Right cardiac atrium (tissue), 5 donors: ENCODE data around the gene EFHD2. TPM values are rescaled to one million over a fixed set of nuclear protein-coding genes. Genes with fewer than 3 reads are reported as not detected.
A peak's percentile ranks its signal among the peaks of the same experiment; 100 is the strongest.

Experiments used
- ATAC-seq, 2 donors: fragments of 200-7000 bp; cut with Tn5 transposase; one replicate each; pipeline versions ENCODE4 v1.8.0 to v1.9.1; 2020; ENCODE audit warnings: moderate library complexity in 2 of 2, mild to moderate bottlenecking in 1 of 2
- DNase-seq, 3 donors: peaks; one replicate each; pipeline ENCODE4 v3.0.0-alpha.2; 2020
- H3K27ac ChIP-seq: one replicate; pipeline ENCODE4 v1.5.1; 2013; ENCODE audit warnings: mild to moderate bottlenecking, low read length, control low read depth, moderate library complexity
- H3K27me3 ChIP-seq: one replicate; pipeline ENCODE4 v1.6.1; 2013; ENCODE audit not compliant: control insufficient read depth, insufficient read depth
- H3K4me1 ChIP-seq: one replicate; pipeline ENCODE4 v1.6.1; 2013; ENCODE audit warnings: low read length; ENCODE audit not compliant: control insufficient read depth, insufficient read depth
- H3K4me3 ChIP-seq: one replicate; pipeline ENCODE4 v1.5.1; 2013; ENCODE audit warnings: low read length, control low read depth
- H3K9me3 ChIP-seq: one replicate; pipeline ENCODE4 v1.6.1; 2013; ENCODE audit warnings: low read length; ENCODE audit not compliant: control insufficient read depth
- WGBS: extraction: QIAGEN DNeasy Blood & Tissue Kit; methylation state at CpG from one replicate; pipeline ENCODE4 v1.1.7; 2013; 5-methylcytosine and 5-hydroxymethylcytosine counted together
- intact Hi-C, 4 donors: fragments of 100-400 bp; cut with DNase I; formaldehyde crosslinking; loops; one replicate each; pipeline versions ENCODE4 v1.11.0 to v1.14.0; 2022 to 2023
- polyA plus RNA-seq: library from polyadenylated mRNA; stranded (reverse); fragments of 200-250 nt; gene quantifications from one replicate; pipeline ENCODE4 v1.2.3, GENCODE V29; 2013
- total RNA-seq, 4 donors: library from RNA; stranded (reverse); fragmentation: NEBNext Ultra II Directional; extraction: Animal tissue kit (Norgen Biotek cat#: 25700); gene quantifications; one replicate each; pipeline ENCODE4 v1.2.1, GENCODE V29; 2021
- donor health status: healthy with polysubstance abuse.
- donor health status: DM: no; HTN: yes; CAD: no.
- donor health status: DM: no; HTN: no; CAD: no.
- donor health status: DM: no; HTN: yes; CAD: no; lungs with severe emphysema.
- donor health status: DM: yes; HTN: yes; CAD: no.

The EFHD2 gene
- total and polyA plus RNA-seq, 5 donors = 10.8 to 17.7 (median 13.0) TPM

DNA sequence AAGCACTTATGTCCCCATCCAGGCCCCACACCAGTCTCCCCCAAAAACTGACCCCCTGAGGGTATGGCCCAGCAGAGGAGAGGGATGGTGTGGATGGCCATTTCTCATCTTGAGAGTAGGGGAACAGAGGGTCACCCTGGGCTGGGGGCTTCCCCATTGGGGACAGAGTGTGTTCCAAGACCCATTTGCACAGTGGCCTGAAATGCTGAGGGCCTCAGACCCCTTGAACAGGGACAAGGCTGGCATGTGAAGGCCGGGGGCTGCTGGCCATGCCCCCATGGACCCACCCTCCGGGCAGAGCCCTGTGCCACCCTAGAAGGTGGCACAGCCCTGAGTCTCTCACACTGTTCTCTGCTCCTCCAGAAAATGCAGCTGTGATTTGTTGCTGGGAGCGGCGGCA is 36.5 kb downstream of the EFHD2 start:
- no peaks in the 10 kb centered on the region for H3K27me3 ChIP-seq
- no peak overlapping the region for H3K4me3 ChIP-seq
- intact Hi-C loops = no loop called here
- ATAC-seq (no peak), DNase-seq (peak in 1 of 3 donors; percentile 2)
- no peaks in the 10 kb centered on the region for H3K9me3 ChIP-seq
- WGBS = 82% methylated on average over 4 of the region's 4 CpGs
- peaks cover 2% of the 10 kb centered on the region for H3K4me1 ChIP-seq
- no peak overlapping the region for H3K27ac ChIP-seq

DNA sequence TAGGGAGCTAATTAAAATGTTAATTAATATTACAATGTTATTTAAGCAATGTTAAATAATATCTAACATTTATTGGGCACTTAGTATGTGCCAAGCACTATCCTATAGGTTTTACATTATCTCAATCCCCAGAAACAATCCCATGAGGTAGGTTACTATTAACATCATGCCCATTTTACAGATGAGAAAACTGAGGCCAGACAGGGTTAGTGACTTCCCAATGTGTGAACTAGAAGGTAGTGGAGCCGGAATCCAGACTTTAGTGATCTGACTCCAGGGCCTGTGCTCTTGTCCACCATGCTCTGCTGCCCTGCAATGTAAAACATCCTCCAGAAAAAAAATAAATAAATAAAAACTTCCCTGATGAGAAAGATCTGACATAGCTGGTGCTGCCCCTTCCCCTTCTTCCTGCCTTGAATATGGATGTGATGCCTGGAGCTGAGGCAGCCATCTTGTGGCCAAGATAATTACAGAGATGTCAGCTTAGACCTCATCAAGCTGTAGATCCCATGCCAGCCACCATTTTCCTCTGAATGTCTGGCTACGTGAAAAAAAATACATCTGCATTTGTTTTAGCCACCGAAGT is 39.3 kb downstream of the EFHD2 start:
- 85% methylated on average over 3 of the region's 3 CpGs for WGBS
- Histone ChIP-seq H3K27me3 (no peaks in the 10 kb centered on the region), H3K4me3 (no peak overlapping the region), H3K27ac (no peak overlapping the region), H3K4me1 (peaks cover 2% of the 10 kb centered on the region), H3K9me3 (no peaks in the 10 kb centered on the region)
- intact Hi-C loops = no loop called here
- DNase-seq (no peak), ATAC-seq (no peak)

DNA sequence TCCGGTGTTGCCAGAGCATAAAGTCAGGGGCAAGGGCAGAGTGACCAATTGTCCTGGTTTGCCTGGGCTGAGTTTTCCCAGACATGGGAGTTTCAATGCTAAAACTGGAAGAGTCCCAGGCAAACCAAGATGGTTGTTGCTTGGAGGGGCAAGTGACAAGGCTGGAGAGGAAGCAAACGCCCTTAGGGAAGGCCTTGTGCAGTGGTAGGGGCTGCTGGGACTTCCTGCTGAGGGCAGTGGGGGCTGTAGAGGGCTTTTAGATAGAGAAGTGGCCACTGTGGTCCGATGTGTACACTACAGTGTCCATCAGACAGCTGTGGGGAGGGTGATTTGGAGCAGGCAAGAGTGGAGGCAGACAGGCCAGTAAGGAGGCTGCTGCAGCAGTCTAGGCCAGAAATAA is 39.9 kb downstream of the EFHD2 start:
- H3K4me1 ChIP-seq = no peaks in the 10 kb centered on the region
- DNase-seq (peak in 1 of 3 donors; percentile 11), ATAC-seq (no peak)
- H3K27ac ChIP-seq = no peak overlapping the region
- no peaks in the 10 kb centered on the region for H3K9me3 ChIP-seq
- no peak overlapping the region for H3K4me3 ChIP-seq
- intact Hi-C loops = no loop called here
- WGBS = 59% methylated on average over 3 of the region's 3 CpGs
- H3K27me3 ChIP-seq = no peaks in the 10 kb centered on the region

DNA sequence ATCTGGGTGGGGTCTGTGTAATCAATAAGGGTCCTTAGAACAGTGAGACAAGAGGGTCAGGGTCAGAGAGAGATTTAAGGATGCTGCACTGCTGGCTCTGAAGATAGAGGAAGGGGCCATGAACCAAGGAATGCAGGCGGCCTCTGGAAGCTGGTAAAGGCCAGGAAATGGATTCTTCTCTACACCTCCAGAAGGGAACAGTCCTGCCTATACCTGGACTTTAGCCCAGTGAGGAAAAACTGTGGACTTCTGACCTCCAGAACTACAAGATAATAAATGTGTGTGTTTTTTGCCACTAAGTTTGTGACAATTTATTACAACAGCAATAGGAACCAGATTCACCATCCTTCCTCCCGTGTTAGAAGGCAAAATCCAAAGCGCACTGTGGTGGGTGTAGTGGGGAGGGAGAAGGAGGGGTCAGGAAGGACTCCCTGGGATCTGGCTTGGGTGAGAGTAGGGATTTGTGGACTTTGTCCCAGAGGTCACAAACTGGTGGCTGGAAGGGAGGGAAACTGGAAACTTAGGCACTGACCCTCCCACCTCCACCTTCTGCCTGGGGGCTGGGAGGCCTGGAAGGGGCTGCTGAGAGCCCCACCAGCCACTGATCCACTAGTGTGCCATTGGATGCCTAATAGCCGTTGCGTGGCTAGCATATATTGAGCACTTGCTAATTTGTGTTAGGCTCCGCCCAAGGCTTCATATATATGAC is 41.5 kb downstream of the EFHD2 start:
- no peak for ATAC-seq
- Histone ChIP-seq H3K4me3 (no peak overlapping the region), H3K4me1 (no peaks in the 10 kb centered on the region), H3K27me3 (no peaks in the 10 kb centered on the region), H3K9me3 (no peaks in the 10 kb centered on the region), H3K27ac (no peak overlapping the region)
- 92% methylated on average over 6 of the region's 6 CpGs for WGBS
- peak in 1 of 3 donors; percentile 18 for DNase-seq
- intact Hi-C loops = no loop called here

DNA sequence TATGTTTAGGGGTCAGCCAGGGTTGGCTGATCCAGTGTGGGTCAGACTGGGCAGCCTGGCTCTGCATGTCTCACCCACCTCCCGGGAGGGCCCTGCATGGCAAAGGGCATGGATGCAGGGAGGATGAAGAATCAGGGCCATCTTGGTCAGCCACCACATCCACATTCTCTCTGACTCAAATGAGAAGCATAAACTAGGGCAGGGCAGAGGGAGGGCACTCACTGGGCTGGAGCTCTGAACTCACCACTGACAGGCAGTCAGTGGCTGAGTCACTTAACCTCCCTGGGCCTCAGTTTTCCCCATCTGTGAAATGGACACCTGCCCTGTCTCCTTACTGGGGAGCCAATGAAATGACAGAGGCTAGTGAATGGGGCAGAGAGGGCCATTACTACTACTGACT is 42.5 kb downstream of the EFHD2 start:
- Histone ChIP-seq H3K27me3 (no peaks in the 10 kb centered on the region), H3K4me3 (no peak overlapping the region), H3K4me1 (no peaks in the 10 kb centered on the region), H3K27ac (no peak overlapping the region), H3K9me3 (no peaks in the 10 kb centered on the region)
- DNase-seq (no peak), ATAC-seq (no peak)
- intact Hi-C loops = no loop called here
- WGBS = 95% methylated on average over 1 of the region's 1 CpG

DNA sequence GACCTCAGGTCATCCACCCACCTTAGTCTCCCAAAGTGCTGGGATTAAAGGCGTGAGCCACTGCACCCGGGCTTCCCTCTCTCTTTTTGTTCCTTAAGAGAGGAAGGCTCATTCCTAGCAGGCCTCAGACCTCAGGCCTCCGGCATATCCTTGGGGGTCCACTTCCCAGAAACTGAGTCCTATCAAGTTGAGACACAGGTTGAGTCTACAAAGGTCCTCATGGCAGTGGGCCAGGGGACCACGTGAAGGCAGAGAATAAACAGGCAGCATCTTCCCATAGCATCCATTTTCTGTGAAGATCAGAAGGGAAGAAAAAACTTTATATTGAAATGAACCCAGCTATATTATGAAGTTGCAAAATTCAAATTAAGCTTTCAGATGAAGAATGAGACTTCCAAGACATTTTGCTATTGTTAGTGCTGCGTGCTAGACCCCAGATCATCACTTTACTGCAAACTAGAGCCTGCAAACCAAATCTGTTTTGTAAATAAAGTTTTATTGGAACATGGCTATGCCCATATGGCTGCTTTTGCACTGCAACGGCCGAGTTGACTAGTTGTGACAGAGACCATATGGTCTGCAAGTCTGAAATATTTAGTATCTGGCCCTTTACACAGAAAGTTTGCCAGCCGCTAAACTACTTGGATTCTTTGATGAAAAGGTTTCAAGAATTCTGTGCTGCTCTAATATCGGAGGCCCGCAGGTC is 43.3 kb downstream of the EFHD2 start:
- H3K27me3 ChIP-seq = no peaks in the 10 kb centered on the region
- WGBS = 80% methylated on average over 10 of the region's 10 CpGs
- ATAC-seq = no peak
- no peaks in the 10 kb centered on the region for H3K4me1 ChIP-seq
- intact Hi-C loops = no loop called here
- no peak overlapping the region for H3K4me3 ChIP-seq
- no peak overlapping the region for H3K27ac ChIP-seq
- DNase-seq = peak in 1 of 3 donors; percentile 5
- H3K9me3 ChIP-seq = no peaks in the 10 kb centered on the region

DNA sequence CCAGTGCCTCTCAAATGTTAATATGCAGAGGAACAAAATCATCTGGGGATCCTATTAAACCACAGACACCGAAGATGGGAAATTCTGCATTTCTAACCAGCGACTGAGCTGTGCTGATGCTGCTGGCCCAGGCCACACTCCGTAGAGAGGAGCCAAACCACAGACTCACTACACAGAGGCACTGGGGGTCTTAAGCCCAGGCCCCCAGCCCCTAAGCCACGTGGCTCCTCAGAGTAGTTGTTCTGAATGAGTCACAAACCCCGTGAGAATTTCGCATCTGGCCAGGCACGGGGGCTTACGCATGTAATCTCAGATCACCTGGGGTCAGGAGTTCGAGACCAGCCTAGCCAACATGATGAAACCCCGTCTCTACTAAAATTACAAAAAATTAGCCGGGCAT is 44.0 kb downstream of the EFHD2 start:
- Histone ChIP-seq H3K9me3 (no peaks in the 10 kb centered on the region), H3K27me3 (no peaks in the 10 kb centered on the region), H3K27ac (no peak overlapping the region), H3K4me3 (no peak overlapping the region), H3K4me1 (no peaks in the 10 kb centered on the region)
- 81% methylated on average over 11 of the region's 11 CpGs for WGBS
- ATAC-seq (no peak), DNase-seq (peak in 1 of 3 donors; percentile 19)
- intact Hi-C loops = no loop called here

DNA sequence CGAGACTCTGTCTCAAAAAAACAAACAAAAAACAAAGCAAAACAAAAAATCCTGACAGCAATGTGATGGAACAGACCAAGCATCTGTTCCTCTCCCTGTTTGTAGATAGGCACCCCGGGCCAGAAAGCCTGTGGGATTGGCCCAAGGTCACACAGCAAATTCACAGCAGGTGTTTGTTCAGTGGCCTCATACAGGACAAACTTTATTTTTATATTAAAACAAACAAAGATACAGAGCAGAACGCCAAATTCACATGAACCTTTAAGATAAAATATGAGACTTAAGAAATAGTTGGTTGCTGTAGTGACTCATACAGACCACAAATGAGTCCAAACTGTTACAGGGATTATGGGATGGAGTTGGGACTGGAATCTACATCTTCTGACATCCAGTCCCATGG is 44.6 kb downstream of the EFHD2 start:
- no peak overlapping the region for H3K27ac ChIP-seq
- peak in 1 of 3 donors; percentile 5 for DNase-seq
- intact Hi-C loops = no loop called here

DNA sequence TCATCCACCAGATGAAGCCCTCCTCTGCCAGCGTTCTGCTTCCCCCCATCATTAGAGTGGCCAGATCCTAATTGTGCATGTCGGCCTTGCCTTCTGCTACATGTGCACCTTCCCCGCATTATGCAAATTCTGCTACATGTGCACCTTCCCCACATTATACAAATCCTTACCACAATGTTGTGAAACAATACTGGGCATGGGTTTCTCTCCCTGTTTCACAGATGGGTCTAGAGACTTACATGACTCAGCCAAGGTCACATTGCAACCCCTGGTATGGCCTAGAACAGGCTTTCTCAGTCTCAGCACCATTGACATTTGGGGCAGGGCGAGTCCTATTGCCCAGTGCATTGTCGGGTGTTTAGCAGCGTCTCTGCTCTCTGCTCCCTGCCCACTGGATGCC is 45.8 kb downstream of the EFHD2 start:
- H3K9me3 ChIP-seq = no peaks in the 10 kb centered on the region
- no peaks in the 10 kb centered on the region for H3K27me3 ChIP-seq
- H3K27ac ChIP-seq = no peak overlapping the region
- intact Hi-C loops = no loop called here
- H3K4me3 ChIP-seq = no peak overlapping the region
- H3K4me1 ChIP-seq = no peaks in the 10 kb centered on the region
- DNase-seq (peak in 1 of 3 donors; percentile 28), ATAC-seq (no peak)
- WGBS = 86% methylated on average over 6 of the region's 6 CpGs

More for the DNA sequence above, 44.6 kb downstream of the EFHD2 start:
- no peaks in the 10 kb centered on the region for H3K9me3 ChIP-seq
- 72% methylated on average over 3 of the region's 3 CpGs for WGBS
- H3K4me3 ChIP-seq = no peak overlapping the region
- no peak for ATAC-seq
- no peaks in the 10 kb centered on the region for H3K4me1 ChIP-seq
- no peaks in the 10 kb centered on the region for H3K27me3 ChIP-seq

DNA sequence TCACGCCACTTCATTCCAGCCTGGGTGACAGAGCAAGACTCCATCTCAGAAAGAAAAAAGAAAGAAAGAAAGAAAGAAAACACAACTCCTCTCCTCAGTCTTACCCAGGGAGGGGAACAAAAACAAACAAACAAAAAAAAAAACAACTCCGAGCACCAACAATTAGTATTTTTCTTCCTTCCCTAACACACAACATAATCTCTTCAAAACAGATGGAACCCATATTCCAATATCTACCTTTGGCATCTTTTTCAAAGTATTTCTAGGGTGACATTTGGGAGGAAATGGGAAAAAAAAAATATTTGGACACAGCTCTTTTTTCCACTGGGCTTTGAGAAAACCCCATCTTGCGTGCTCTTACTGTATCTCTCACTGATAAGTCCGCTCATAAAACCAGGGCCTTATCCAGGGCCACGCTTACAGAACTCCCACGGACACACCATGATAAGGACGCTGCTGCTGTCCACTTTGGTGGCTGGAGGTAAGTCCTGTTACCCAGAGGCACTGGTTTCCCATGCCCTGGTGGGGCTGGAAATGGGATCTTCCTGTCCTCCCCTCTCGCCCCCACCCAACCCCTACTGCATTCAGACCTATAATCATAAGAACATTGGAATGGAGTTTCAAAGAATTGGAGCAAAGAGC is 46.7 kb downstream of the EFHD2 start, which contains the start of gene CELA2A:
Gene CELA2A, plus strand, starts transcription at position 420 of the 642 bp plus-strand sequence. Its CDS starts 22 bp downstream, at position 442.
- no peaks in the 10 kb centered on the region for H3K4me1 ChIP-seq
- DNase-seq (peak in 1 of 3 donors; percentile 6), ATAC-seq (no peak)
- no peak within 1 kb of the TSS for H3K4me3 ChIP-seq
- no peaks in the 10 kb centered on the region for H3K9me3 ChIP-seq
- no peaks in the 10 kb centered on the region for H3K27me3 ChIP-seq
- 72% methylated on average over 8 of the region's 8 CpGs for WGBS
- intact Hi-C loops = no loop called here
- no peak within 1 kb of the TSS for H3K27ac ChIP-seq

DNA sequence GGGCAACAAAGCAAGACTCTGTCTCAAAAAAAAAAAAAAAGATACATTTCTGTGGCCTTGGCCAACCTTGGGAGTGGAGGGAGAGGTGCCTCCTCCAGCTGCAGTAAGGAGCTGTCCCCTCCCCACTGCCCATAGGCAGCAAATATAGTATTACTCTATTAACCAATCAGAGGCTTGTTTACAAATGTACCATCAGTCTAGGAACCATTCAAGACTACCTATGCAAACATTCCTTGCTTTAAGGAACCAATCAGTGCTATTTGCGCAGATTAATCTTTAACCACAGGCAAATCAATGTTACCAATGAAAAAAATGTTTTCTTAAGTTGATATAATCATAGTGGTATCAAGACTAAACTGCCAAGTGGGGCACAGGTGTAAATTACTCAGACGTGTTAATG is 47.9 kb downstream of the EFHD2 start:
- no peak for DNase-seq
- no peaks in the 10 kb centered on the region for H3K9me3 ChIP-seq
- WGBS = 79% methylated on average over 2 of the region's 2 CpGs
- intact Hi-C loops = no loop called here
- H3K27ac ChIP-seq = no peak overlapping the region
- ATAC-seq = no peak
- no peaks in the 10 kb centered on the region for H3K4me1 ChIP-seq
- H3K27me3 ChIP-seq = no peaks in the 10 kb centered on the region
- no peak overlapping the region for H3K4me3 ChIP-seq
